GM20000 (cell line): ENCODE measurements around the gene WDR27.

Experiments used
- DNase-seq: peaks from one replicate; pipeline ENCODE4 v3.0.0; 2012; ENCODE audit warnings: low spot score
- CTCF ChIP-seq: IDR thresholded peaks from 2 replicates; pipeline ENCODE4 v1.5.1; 2012; ENCODE audit warnings: mild to moderate bottlenecking, control low read depth; ENCODE audit errors: extremely low read depth, missing control alignments

Gene WDR27

DNA sequence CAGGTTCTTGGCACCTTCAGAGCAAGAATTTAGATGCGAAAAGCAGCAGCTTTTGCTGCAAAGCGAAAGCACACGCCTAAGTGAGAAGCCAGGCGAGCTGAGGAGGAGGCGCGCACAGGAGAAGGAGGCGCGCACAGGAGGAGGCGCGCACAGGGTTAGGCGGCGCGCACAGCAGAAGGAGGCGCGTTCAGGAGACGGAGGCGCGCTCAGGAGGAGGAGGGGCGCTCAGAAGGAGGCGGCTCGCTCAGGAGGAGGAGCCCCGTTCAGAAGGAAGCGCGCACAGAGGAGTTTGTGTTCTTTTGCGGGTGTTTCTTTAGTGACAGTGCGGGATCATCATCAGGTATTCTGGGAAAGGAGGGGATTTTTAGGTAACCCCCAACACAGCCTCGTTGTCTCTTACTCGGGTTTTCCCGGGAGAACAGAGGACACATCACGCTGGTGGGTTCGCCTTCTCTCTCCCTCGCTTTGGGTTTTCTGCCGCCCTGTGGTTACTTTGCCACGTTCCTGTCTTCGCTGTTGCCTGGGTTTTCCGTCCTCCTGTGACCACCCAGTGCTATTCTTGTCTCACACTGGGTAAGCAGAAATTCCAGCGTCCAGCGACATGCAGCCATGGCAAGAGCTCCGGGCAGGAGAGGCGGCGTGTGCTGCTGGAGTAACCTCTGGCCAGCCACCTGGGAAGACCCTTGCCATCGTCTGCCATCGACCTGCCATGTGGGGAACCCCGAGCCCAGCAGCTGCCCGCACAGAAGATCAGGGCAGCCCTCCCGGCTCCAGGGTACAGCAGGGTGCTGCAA is 47.0 kb downstream of the WDR27 start:
- no peak for TF ChIP-seq CTCF
- DNase-seq: peak; percentile 79

DNA sequence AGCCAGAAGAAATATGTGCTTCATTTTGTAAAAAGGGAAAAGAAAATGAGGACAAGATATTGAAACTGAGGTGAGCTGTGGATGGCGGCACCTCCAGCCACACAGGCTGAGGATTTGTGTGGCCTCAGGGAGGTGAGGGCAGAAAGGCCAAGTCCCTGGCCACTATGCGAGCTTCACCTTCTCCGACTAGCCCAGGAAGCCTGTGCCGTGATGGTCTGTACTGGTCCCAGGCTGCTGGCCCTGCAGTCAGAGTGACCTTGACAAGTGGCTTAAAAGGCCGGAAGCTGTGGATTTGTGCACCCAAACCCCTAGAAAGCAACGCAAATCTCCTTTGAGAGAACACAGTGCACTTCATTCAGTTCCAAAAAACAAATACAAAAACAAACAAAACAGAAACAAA is 48.1 kb downstream of the WDR27 start:
- no peak for TF ChIP-seq CTCF
- DNase-seq: no peak

GRCh38 chr6:169652896-169653295 is 48.9 kb downstream of the WDR27 start:
- DNase-seq: no peak
- no peak for TF ChIP-seq CTCF

GRCh38 chr6:169651498-169651897 is 50.3 kb downstream of the WDR27 start:
- no peak for DNase-seq
- no peak for TF ChIP-seq CTCF

- DNase-seq: no peak
- TF ChIP-seq CTCF: no peak
Measured at GRCh38 chr6:169650959-169651292, 50.9 kb downstream of the WDR27 start.

DNA sequence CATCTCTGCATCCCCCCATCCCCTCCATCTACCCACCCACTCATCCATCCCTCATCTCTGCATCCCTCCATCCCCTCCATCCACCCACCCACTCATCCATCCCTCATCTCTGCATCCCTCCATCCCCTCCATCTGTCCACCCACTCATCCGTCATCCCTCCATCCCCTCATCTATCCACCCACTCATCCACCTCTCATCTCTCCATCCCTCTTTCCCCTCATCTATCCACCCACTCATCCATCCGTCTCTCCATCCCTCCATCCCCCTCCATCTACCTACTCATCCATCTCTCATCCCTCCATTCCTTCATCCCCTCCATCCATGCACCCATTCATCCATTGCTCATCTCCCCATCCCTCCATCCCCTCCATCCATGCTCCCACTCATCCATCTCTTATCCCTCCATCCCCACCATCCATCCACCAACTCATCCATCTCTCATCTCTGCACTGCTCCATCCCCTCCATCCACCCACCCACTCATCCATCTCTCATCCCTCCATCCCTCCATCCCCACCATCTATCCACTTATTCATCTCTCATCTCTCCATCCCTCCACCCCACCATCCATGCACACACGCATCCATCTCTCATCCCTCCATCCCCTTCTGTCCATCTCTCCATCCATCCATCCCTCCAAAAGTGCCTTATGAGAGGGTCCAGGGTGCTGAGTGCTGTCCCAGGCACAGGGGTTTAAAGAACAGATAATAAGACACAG is 51.4 kb downstream of the WDR27 start:
- DNase-seq: no peak
- TF ChIP-seq CTCF: no peak

GRCh38 chr6:169648617-169649016 is 53.2 kb downstream of the WDR27 start:
- TF ChIP-seq CTCF: no peak
- no peak for DNase-seq
